ENCODE data around the gene CHCHD4. TPM values are rescaled to one million over a fixed set of nuclear protein-coding genes. Genes with fewer than 3 reads are reported as not detected.

Gene CHCHD4
- polyA plus RNA-seq, 1 of the 3 experiments (the other 2 are of a cell fraction): 15.4 TPM

Other genes with a start within 250 kb of the CHCHD4 start
- not detected in 2 replicates for gene WNT7A, start 244.8 kb downstream of the CHCHD4 start, polyA plus RNA-seq (2012; rRNA removed)
- gene TMEM43, start 182 bp upstream of the CHCHD4 start, polyA plus RNA-seq (2012; rRNA removed): 105 and 123 TPM in 2 replicates
- gene XPC, start 53.7 kb upstream of the CHCHD4 start, polyA plus RNA-seq (2012; rRNA removed): 50.0 and 52.0 TPM in 2 replicates
- 5.1 and 6.4 TPM in 2 replicates for gene LSM3, start 53.9 kb upstream of the CHCHD4 start, polyA plus RNA-seq (2012; rRNA removed)